HPDE6-E6E7 (cell line): ENCODE measurements around the gene RAPGEF5.

Source experiments
- DNase-seq: peaks from one replicate; pipeline ENCODE4 v3.0.0; 2011; ENCODE audit warnings: missing footprints; ENCODE audit errors: extremely low spot score

The RAPGEF5 gene

DNA sequence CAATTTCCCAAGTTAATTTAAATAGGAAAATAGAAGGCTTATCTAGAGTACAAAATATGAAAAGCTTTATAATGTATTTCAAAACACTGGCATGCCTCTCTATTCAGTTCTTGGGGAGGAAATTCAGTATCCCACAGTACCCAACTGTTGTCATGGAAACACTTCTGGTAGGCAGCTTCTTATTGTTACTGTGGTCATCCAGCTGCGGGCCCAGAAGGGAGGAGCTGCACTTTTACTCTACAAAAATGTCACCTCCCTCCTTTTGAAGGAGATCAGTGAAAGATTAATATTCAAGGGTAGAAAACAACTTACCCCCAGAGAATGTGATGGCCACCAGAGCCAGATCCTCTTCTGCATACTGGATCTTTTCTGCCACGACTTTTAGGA lies 202.8 kb downstream of the RAPGEF5 start:
- DNase-seq = no peak

- DNase-seq = no peak
Measured at GRCh38 chr7:22153432-22154142, 203.4 kb downstream of the RAPGEF5 start.

DNA sequence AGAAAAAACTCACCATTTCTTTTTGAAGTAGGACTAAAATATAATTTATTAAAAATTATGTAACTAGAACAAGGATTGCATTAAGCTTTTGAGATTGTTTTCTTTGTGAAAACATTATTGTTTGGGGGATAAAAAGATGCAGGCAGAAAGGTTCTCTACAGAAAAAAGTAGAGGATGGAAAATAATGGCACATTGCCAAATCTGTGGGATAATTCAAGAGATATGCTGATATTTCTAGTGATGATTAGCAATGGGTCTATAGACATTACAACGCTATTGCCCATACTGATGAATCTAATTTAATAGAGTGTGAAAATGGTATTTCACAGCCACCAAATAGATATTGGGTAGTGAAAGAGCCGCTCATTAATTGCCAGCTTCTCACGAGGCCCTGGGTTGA lies 204.3 kb downstream of the RAPGEF5 start:
- DNase-seq = no peak

GRCh38 chr7:22151901-22152300 lies 205.1 kb downstream of the RAPGEF5 start:
- no peak for DNase-seq

- no peak for DNase-seq
Measured at GRCh38 chr7:22150221-22150620, 206.7 kb downstream of the RAPGEF5 start.

GRCh38 chr7:22147868-22148267 lies 209.1 kb downstream of the RAPGEF5 start:
- no peak for DNase-seq

- no peak for DNase-seq
Measured at GRCh38 chr7:22146961-22147512, 209.9 kb downstream of the RAPGEF5 start.

GRCh38 chr7:22144950-22145349 lies 212.0 kb downstream of the RAPGEF5 start:
- DNase-seq = no peak

DNA sequence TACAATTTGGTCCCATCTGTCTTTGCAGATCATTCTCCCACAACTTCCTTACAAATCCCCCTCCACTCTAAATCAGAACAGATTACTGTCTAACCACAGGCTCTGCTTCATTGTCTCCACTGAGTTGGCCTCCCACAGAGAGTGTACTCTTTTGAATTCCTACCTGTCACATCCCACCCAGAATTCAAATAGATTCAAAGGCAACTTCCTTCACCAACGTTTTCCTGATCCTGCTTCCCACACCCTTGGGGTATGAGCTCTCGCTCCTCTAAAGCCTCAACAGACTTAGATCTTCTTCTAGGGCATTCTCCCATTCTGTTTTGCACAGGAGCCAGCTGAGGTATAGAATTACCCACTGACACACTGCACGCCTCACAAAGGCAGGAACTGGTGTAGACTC lies 213.5 kb downstream of the RAPGEF5 start:
- DNase-seq = no peak

DNA sequence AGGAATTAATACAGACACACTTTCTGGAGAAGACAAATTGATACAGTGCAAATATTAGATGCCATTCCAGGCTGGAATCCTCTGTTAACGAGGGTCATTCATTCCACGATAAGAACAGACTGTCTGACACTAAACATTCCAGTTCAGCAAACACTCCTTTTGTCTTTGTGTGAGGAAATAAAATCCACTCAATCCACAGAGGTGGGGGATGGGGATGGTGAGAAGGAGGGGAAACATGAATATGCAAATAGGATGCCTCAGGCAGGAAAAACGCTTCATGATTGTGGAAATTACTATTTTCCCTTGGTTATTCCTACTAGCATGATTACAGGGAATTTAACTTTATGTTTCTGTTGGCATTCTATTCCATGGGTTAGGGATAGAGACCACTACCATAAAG lies 214.4 kb downstream of the RAPGEF5 start:
- no peak for DNase-seq

DNA sequence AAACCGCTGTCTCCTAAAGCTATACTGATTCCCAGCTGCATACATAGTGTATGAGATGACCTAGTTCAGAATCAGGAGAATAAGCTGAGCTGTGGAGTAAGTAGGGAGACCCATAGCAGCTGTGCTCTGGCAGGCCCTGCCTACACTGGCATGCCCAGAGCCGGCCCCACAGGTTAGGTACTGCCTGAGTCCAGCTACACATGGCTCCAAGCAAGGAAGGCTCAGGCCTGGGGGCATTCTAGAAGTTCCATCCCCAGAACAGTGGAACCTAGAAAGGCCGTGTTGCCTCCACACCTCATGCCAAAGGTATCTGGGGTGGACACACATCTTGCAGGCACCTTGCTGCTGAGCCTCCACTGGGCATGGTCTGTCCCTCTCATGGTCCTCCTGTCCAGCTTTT lies 215.6 kb downstream of the RAPGEF5 start:
- DNase-seq = no peak

GRCh38 chr7:22140578-22140977 lies 216.4 kb downstream of the RAPGEF5 start:
- DNase-seq = no peak

- DNase-seq = no peak
Measured at GRCh38 chr7:22138886-22139285, 218.1 kb downstream of the RAPGEF5 start.

GRCh38 chr7:22138106-22138505 lies 218.8 kb downstream of the RAPGEF5 start:
- no peak for DNase-seq

DNA sequence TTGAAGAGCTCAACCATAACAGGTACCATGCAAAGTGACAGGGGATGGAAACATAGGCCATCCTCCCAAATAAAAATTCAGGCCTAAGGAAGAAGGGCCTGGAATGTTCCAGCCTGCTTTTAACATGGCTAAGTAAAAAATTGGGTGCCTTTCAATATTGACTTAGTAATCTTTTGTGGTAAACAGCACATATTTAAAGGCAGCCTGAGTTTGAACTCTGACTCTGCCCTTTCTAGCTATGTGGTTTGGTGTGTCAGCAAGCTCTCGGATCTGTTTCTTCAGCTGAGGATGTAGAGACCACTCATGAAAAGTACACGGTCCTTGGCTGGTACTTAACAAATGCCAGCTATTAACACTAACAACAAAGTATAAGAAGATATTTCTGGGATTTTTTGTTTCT lies 219.5 kb downstream of the RAPGEF5 start:
- DNase-seq = no peak

DNA sequence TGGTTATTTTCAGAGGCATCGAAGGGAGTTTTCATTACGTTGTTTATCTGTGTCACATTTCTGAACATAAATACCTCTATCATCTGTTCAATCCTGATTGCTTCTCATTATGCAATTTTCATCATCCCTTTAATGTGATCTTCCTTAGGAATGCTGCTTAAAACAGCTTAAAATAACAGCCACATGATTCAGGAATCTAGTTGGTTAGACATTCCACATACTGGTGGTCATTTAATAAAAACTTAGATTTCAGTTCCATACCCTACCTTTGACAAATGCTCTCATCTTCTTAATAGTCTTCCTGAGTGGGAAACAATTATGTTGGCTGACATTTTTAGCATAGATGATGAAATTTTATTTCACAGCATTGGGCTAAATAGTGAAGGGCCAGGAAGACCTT lies 219.9 kb downstream of the RAPGEF5 start:
- DNase-seq = no peak

DNA sequence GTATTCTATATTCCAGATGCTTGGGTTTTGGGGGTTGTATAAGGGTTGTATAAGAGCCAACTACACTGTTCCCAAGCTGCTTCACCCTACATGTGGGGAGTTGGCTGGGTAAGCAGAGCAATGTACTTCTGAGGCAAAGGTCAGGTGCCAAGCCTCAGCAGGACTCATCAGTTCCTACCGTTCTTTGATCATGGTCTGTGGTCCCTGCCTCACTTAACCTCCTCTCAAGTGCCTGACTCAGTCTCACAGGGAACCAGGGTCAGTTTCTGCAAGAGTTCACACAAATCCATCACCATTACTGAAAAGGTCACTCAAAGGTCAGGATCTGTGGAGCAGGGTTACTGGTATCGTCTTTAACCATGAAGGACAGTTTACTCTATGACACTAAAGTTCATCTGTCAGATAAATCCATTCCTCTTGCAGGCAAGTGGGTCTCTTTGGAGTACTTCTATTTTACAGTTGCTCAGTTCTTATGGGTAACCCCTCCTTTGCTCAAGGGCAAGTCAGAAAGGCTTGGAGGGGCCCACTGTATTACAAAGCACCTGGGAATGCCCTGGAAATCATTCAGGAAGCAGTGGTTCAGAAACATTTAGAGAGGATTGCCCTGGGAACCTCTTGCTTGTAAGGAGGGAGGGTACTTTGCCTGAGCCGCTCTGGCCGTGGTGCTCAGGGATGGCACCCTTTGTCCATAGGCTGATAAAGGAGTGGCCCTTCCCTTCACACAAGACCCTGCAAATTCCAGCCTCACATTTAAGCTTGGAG lies 227.0 kb downstream of the RAPGEF5 start:
- no peak for DNase-seq

GRCh38 chr7:22129166-22129565 lies 227.8 kb downstream of the RAPGEF5 start:
- DNase-seq = no peak

DNA sequence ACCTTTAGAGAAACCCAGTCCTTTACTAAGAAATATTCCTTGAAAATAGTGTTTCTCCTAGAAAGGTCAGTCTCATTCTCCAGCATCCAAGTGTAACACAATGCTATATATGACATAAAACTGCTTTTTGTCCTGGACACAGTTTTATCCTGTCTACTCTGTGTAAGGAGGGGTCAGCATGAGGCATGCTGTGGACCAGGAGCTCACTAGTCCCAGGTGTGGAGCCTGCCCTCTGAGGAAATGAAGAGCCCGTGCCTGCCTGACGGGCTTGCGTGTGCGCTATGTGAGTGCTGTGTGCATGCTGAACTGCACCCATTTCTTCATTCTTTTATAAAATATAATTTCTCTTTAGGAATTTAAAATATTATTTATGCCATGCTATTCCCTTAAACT lies 228.4 kb downstream of the RAPGEF5 start:
- no peak for DNase-seq

DNA sequence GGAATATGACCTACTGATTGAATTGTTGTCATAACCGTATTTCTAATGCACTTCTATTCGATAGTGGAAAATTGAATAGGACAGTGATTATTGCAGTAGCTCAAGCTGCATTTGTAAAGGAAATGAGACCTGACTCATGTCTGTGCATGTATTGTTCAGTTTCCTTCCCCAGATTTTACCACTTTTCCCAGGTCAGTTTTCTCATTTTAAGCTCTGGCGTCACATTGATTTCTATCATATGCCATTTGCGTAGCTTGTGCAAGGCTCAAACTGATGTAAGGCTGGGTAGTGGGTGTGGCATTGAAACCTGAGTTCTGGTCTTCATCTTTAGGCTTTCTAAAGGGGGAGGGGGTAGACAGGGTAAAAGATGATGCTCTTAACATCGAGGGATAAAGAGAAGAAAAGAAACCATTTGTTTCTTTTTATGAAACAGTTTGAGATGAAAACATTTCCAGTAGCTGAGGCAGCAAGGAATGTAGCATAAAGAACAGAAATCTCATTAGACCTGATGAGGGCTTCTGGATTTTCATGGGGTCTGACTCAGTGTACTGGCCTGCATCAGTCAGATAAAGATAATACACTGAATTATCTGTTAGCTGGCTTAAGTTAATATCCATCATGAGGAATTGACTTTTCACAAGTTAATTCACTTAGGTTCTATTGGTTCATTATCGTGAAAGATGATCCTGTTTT lies 229.0 kb downstream of the RAPGEF5 start:
- no peak for DNase-seq

DNA sequence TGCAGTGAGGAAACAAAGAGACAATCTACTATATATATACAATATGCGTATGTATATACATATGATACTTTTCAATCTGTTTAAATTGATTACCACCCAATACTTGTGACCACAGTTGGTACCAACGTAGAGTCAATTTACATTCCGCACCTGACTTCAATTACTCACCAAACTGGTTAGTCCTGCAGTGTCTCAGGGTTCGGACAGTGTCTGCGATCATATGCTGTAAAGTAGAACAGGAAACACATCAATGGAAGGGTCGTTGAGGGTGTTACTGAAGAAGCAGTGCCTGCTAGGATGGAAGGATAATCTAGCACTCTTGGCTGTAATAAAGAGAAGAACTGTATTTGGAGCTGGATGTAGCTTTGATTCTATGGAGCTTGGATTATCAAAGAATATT lies 231.5 kb downstream of the RAPGEF5 start:
- DNase-seq = no peak

DNA sequence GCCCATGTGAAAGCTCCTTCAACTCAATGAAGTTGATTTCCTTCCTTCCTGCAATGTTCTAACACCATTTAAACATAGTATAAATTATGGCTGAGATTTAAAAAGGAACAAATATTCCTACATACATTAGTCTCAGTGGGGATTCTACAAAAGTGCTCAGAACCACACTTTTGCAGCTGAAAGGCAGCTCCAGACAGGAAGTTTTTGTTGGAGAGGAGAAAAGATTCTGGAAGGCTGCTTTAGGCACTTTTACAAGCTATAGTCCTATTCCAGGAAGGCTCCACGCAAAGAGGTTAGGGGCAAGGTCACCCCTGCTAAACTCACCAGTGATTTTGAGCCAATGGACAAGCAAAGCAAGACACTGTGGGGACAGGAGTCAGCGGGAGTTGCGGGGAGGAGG lies 232.0 kb downstream of the RAPGEF5 start:
- no peak for DNase-seq

GRCh38 chr7:22123139-22123538 lies 233.8 kb downstream of the RAPGEF5 start:
- no peak for DNase-seq
